T-helper 2 cell treated with Interferon-gamma antibody and Interleukin-4, amounts not matched to agents 100 ng/mL and 5 ng/mL, for 36 hours (primary cell): ENCODE results near the gene LCOR. TPM values are rescaled to one million over a fixed set of nuclear protein-coding genes. Genes with fewer than 3 reads are reported as not detected.

ENCODE experiments used
- intact Hi-C: fragments of 100-400 bp; cut with micrococcal nuclease; formaldehyde crosslinking; loops from one replicate; pipeline ENCODE4 v1.15.1; 2023
- total RNA-seq: library from RNA; stranded (reverse); gene quantifications from 2 replicates; pipeline ENCODE4 v1.2.3, GENCODE V29; 2022

LCOR gene
- total RNA-seq, 1 donor from 2014 or later, result 31.4 TPM

GRCh38 chr10:96982149-96982930 is 150.2 kb downstream of the LCOR start:
- intact Hi-C loops, result no loop called here

GRCh38 chr10:96984541-96985131 is 152.5 kb downstream of the LCOR start:
- intact Hi-C loops, result no loop called here

- intact Hi-C loops, result no loop called here
Observed at GRCh38 chr10:96986200-96986856, 154.2 kb downstream of the LCOR start.

- intact Hi-C loops, result no loop called here
Observed at GRCh38 chr10:96987141-96987841, 155.2 kb downstream of the LCOR start.

DNA sequence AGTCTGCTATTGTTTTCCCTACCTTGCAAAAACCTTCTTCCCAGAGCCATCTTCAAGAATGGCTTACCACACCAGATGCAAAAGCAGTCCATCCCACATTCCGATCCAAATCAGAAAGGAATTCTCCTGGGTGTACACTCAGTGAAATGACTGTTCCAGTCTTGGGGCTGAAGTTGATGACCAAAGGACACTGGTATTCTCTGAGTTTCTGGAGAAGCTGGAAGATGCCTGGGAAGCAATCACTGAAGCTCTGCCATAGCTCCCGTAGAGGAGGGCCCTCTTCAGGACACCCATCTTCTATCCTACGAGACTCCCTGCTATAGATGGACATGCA is 155.7 kb downstream of the LCOR start:
- intact Hi-C loops, result no loop called here

DNA sequence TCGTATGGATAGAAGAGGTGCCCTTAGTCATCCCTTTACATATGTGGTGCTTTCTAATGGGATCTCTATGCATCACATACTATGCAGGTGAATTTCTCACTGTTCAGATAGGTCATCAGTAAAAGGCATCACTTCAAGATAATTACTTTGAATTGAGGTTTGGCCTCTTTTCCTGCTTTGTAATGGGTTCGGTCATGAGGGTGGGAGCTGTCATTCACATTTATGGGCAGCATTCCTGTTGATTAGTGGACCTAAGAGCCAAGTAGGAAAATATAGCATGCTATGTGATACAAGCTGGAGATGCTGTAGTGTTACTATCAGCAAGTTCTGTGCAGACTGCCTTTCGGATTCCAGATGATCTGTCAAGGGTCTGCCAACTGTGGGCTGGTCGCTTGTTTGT is 156.3 kb downstream of the LCOR start:
- intact Hi-C loops, result no loop called here

DNA sequence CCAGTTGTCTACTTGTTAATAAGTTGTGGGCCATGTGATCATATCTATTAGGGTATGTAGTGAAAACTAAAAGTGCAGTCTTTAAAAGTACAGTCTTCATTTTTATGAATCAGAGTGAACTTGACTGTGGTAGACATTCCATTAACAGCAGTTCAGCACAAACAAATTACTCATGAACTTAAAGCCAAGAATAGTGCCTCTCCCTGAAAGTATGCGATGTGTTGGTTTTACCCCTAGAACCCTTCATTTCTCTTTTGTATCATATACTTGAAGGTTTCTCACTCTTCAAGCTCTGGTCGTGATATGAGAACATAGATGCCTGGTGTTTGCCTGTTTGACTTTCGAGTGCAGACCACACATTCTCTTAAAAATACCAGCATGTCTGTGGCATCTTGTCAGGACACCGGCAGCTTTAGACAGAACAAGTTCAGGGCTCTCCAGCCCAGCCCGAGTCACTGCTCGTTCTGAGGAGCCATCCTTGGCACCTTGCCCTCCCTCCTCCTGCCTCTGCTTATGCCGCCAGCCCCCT is 159.3 kb downstream of the LCOR start:
- intact Hi-C loops, result no loop called here

DNA sequence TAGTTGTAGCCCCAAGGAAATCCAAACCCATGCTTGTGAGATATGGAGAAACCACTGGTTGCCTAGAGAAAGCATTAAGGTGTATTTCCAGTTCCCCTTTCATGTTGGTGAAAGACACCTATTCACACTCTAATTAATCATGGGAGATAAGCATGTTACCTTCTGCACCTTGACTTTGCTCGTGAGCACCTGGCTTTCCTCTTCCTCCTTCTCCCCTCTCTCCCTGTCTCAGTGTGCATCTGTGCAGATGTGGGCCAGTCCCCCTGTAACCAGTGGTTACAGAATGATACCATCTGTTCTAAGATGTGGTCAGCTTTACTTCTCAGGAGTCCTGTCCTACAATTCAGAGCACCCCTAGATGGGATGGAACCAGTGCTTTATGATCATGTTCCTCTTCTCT is 160.6 kb downstream of the LCOR start:
- intact Hi-C loops, result no loop called here

DNA sequence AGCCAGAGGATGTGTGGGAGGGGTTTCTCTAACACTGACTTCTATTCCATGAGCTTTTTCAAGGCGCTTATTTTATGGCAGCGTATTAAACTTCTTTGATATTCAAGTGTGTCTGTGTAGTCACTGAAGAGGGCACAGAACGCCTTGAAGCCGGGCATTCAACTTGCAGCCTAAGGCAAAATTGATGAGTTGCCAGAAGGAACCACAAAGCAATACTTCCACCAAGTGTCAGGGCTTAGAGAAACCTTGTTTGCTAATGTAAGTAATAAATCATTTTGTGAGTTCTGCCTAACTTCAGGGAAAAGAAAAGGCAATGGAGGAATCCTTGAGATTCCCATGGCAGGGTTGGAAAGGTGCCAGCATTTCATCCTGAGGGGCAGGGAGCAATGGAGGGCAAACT is 163.8 kb downstream of the LCOR start:
- intact Hi-C loops, result no loop called here

GRCh38 chr10:96996275-96996965 is 164.3 kb downstream of the LCOR start:
- intact Hi-C loops, result no loop called here

DNA sequence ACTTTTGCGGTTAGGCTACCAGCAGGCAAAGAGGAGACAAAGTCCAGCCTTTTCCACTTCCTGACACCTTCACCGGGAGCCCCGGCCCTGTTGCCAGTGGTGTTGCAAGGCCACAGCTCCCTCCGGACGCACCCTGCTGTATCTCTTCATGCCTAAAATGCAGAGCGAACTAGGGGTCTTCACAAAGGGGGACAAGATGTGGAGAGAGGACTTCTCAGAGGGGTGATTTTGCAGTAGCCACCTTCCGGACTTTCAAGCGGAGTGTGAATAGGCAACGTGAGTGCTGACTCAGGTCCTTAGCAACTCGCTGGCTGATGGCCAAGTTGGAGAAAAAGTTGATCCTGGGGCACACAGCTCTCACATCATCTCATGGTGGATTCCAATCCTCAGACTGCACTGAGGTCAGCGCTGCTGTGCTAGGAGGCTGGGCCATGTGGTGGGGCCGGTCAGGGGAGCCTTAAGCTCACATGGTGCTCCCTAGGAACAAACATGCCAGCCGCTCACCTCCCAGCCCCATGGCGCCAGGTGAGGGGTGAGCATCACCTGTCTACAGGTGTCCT is 166.3 kb downstream of the LCOR start:
- intact Hi-C loops, result no loop called here

DNA sequence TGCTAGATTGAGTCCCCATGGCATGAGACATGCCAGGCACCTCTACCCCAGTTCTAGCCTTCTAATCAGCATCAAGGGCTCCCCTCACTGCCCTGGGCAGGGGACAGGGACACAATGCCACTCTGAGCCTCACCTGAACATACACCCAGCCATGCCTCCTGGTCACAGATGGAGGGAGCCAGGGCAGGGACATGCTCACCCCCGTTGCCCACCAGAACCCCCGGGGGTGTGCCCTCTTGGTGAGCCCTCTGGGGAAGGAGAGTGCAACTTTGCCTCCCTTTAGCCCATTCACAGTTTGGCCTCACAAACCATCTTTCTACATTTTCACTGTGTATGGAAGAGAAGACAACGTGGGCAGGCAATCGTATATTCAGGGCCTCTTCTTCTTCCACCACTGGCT is 167.2 kb downstream of the LCOR start:
- intact Hi-C loops, result no loop called here

- intact Hi-C loops, result no loop called here
Observed at GRCh38 chr10:96999987-97000386, 167.9 kb downstream of the LCOR start.

GRCh38 chr10:97000487-97001182 is 168.5 kb downstream of the LCOR start:
- intact Hi-C loops, result no loop called here

DNA sequence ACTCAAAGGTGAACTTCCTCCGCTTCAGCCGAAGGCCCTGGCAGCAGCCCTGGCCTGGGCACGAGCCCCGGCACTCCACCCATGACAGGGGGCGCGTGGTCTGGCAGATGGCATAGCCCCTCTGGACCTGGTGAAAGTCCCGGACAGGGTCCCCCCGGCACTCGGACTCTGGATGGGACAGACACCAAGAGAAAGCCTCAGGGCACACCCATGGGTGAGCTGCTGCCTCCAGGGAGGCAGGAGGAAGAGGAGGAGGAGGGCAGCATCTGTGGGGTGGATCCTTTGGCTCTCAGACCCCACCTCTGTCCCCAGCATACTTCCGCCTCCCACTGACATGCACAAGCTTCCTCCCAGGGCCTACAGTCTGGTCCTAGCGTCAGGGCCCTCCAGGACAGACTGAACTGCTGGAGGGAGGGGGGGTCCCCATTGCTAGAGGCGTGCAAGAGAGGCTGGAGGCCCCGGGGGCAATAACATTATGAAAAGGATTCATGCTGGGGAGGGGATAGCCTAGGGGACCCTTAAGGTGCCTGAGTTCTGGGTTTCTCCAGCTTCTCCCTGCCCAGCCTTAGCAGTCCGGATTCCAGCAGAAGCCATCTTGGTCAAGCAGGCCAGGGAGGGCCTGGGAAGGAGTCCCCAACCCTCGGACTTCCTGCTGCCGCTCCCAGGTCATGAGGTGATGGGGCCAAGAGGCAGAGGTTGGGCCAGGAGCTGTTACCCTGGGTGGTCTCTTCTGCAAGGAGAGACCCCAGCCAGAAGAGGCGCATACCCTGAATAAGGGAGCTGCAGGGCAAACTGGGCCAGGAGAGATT is 169.3 kb downstream of the LCOR start:
- intact Hi-C loops, result no loop called here

GRCh38 chr10:97002670-97003069 is 170.6 kb downstream of the LCOR start:
- intact Hi-C loops, result no loop called here

- intact Hi-C loops, result no loop called here
Observed at GRCh38 chr10:97003151-97003803, 171.2 kb downstream of the LCOR start.

DNA sequence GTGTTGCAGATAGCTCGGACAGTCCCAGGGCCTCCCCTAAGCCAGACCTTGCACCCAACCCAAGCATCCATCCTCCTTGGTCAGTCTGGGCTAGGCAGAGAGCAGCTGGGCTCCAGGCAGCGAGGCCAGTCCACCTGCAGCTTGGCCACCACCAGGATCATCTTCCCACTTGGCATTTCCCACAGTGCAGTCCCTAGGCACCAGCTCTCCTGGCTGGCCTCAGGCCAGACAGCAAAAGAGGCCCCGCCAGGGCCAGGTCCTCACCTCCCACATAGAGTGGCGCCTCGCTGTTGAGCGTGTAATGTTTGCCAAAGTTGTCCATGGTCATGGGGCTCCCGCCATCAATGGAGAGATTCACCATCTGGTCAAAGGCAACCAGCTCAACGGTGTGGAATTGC is 171.7 kb downstream of the LCOR start:
- intact Hi-C loops, result no loop called here

DNA sequence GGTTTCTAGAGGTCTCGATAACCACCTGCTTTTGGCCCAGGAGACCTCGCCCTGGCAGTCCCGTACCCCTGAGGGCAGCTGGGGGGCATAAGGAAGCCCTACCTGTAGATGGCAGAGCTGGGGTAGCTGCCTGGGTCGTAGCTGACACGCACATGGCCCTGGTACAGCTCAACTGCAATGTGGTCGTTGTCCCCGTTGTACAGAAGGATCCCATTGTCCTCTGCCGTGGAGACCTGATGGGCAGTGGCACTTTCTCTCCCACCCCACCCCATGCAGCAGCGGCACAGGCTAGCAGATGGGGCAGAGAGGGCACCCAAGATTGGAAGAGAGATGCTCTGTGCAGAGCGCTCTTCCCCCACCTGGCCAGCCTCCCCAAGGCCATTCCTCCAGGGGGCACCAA is 172.5 kb downstream of the LCOR start:
- intact Hi-C loops, result no loop called here
